Breast epithelium (tissue), 4 donors: Measurements from ENCODE around the gene MT1E. TPM values are rescaled to one million over a fixed set of nuclear protein-coding genes. Genes with fewer than 3 reads are reported as not detected.

ENCODE experiments used
- DNase-seq, 2 donors: peaks; one replicate each; pipeline ENCODE4 v3.0.0-alpha.2; 2019; ENCODE audit warnings: low spot score in 2 of 2
- H3K27ac ChIP-seq, 2 donors: fragments of 200-600 bp; sonication (generic) in 1 of 2; one replicate each; pipeline ENCODE4 v1.5.1; 2016 to 2019; ENCODE audit warnings: mild to moderate bottlenecking in 1 of 2
- H3K27me3 ChIP-seq, 2 donors: fragments of 200-600 bp; sonication (generic) in 1 of 2; one replicate each; pipeline versions ENCODE4 v1.5.1 to v1.6.0; 2017 to 2019; ENCODE audit warnings: control low read depth in 1 of 2, mild to moderate bottlenecking in 1 of 2
- H3K36me3 ChIP-seq: fragments of 200-600 bp; one replicate; pipeline ENCODE4 v1.5.1; 2019
- H3K4me1 ChIP-seq, 2 donors: fragments of 200-600 bp; sonication (generic); one replicate each; pipeline ENCODE4 v1.5.1; 2016 to 2019; ENCODE audit warnings: control low read depth in 1 of 2
- H3K4me3 ChIP-seq, 3 donors: fragments of 200-600 bp; sonication (generic); 1 replicate in 2 of 3; 2 replicates in 1 of 3; pipeline ENCODE4 v1.5.1; 2016 to 2019; ENCODE audit warnings: mild to moderate bottlenecking in 3 of 3, moderate library complexity in 2 of 3
- H3K9me3 ChIP-seq, 2 donors: fragments of 200-600 bp; sonication (generic) in 1 of 2; one replicate each; pipeline ENCODE4 v1.5.1; 2016 to 2019; ENCODE audit warnings: control low read depth in 1 of 2
- POLR2A ChIP-seq: fragments of 450-650 bp; IDR thresholded peaks from one replicate; pipeline ENCODE4 v1.6.1; 2016; ENCODE audit warnings: antibody characterized with exemption, mild to moderate bottlenecking, moderate library complexity
- POLR2AphosphoS5 ChIP-seq, 3 donors: sonication (generic); formaldehyde crosslinking; IDR thresholded peaks; one replicate each; pipeline ENCODE4 v1.6.1; 2017; ENCODE audit warnings: antibody characterized with exemption in 3 of 3
- intact Hi-C: fragments of 100-400 bp; cut with DNase I; formaldehyde crosslinking; loops from one replicate; pipeline ENCODE4 v1.15.1; 2023; ENCODE audit warnings: low total_unique reads
- total RNA-seq, 3 donors: library from RNA; depleted of rRNA; stranded (reverse); fragments of >200 nt; gene quantifications; one replicate each; pipeline ENCODE4 v1.1.0, GENCODE V29; 2016
- TF ChIP-seq, protein P1 (sequence below), 3 donors: fragments of 450-650 bp; IDR thresholded peaks; one replicate each; pipeline ENCODE4 v1.5.1; 2016 to 2017; ENCODE audit warnings: antibody characterized with exemption in 3 of 3, mild to moderate bottlenecking in 3 of 3, moderate library complexity in 3 of 3

The MT1E gene
- total RNA-seq, 3 donors from 2014 or later, result 284 to 698 (median 513) TPM

DNA sequence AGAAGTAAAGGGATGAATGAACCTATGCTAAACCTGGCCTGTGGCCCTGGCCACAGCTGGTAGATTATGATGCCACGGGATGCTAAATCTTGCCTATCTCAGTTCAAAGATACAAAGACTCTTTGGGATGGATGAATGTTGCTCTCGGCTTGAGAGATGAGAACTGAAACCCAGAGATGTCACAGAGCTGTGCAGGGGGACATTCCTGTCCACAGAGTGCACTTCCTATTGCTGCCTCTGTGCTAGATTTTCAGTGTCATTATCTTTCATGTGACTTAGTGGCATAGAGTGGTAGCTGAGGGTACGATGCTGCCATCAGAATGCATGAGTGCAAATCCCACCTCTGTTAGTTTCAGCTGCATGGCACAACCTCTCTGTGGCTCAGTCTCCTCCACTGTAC, 4.6 kb downstream of the MT1E start:
- Histone ChIP-seq H3K4me3 (no peak overlapping the region), H3K27me3 (no peaks in the 10 kb centered on the region), H3K9me3 (no peaks in the 10 kb centered on the region), H3K4me1 (no peaks in the 10 kb centered on the region), H3K36me3 (no peaks in the 10 kb centered on the region), H3K27ac (no peak overlapping the region)
- intact Hi-C loops, result no loop called here
- no peak for DNase-seq
- no peak for TF ChIP-seq POLR2AphosphoS5 (IDR thresholded peaks at IDR 0.05)
- TF ChIP-seq, protein P1, sequence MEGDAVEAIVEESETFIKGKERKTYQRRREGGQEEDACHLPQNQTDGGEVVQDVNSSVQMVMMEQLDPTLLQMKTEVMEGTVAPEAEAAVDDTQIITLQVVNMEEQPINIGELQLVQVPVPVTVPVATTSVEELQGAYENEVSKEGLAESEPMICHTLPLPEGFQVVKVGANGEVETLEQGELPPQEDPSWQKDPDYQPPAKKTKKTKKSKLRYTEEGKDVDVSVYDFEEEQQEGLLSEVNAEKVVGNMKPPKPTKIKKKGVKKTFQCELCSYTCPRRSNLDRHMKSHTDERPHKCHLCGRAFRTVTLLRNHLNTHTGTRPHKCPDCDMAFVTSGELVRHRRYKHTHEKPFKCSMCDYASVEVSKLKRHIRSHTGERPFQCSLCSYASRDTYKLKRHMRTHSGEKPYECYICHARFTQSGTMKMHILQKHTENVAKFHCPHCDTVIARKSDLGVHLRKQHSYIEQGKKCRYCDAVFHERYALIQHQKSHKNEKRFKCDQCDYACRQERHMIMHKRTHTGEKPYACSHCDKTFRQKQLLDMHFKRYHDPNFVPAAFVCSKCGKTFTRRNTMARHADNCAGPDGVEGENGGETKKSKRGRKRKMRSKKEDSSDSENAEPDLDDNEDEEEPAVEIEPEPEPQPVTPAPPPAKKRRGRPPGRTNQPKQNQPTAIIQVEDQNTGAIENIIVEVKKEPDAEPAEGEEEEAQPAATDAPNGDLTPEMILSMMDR (IDR thresholded peaks at IDR 0.05), result no peak

DNA sequence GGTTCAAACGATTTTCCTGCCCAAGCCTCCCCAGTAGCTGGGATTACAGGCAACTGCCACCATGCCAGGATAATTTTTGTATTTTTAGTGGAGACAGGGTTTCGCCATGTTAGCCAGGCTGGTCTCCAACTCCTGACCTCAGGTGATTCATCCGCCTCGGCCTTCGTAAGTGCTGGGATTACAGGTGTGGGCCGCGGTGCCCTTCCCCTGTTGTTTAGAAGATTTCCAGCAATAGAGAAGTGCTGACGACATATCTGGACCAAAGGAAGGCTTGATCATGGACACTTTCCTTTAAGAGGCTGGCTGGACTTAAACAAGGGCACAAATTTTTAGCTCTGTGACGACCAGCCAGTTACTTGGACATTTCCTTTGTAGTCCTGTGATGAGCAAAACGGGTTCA, 5.6 kb downstream of the MT1E start:
- TF ChIP-seq POLR2AphosphoS5 (IDR thresholded peaks at IDR 0.05) (no peak), POLR2A (no peak)
- intact Hi-C loops, result no loop called here
- H3K36me3 ChIP-seq, result no peaks in the 10 kb centered on the region
- H3K9me3 ChIP-seq, result no peaks in the 10 kb centered on the region
- H3K27me3 ChIP-seq, result no peaks in the 10 kb centered on the region
- H3K4me3 ChIP-seq, result peak overlapping the region in 2 of 3 donors; percentile 66 to 80
- H3K4me1 ChIP-seq, result no peaks in the 10 kb centered on the region
- DNase-seq, result no peak
- H3K27ac ChIP-seq, result peak overlapping the region; percentile 77 to 86

DNA sequence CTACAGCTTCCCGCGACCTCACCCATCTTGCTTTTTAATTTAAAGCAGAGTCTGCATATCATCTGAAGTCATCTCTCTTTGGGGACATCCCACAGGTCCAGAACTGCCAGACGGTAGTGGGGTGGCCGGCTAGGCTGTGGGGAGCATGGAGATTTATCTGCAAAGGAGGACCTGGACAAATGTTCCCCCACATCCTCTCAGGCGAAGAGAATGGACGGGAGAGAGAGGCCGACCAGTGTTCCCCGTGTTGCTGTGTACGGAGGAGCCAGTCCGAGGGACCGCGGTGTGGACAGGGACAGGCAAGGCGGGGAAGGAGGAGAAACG, 6.2 kb downstream of the MT1E start:
- intact Hi-C loops, result no loop called here
- Histone ChIP-seq H3K4me1 (no peaks in the 10 kb centered on the region), H3K27me3 (no peaks in the 10 kb centered on the region), H3K4me3 (peak overlapping the region; percentile 56 to 80 (median 66)), H3K36me3 (no peaks in the 10 kb centered on the region), H3K27ac (peak overlapping the region; percentile 77 to 86), H3K9me3 (no peaks in the 10 kb centered on the region)
- no peak for DNase-seq
- TF ChIP-seq, protein P1 (IDR thresholded peaks at IDR 0.05), result no peak
- no peak for TF ChIP-seq POLR2AphosphoS5 (IDR thresholded peaks at IDR 0.05)

DNA sequence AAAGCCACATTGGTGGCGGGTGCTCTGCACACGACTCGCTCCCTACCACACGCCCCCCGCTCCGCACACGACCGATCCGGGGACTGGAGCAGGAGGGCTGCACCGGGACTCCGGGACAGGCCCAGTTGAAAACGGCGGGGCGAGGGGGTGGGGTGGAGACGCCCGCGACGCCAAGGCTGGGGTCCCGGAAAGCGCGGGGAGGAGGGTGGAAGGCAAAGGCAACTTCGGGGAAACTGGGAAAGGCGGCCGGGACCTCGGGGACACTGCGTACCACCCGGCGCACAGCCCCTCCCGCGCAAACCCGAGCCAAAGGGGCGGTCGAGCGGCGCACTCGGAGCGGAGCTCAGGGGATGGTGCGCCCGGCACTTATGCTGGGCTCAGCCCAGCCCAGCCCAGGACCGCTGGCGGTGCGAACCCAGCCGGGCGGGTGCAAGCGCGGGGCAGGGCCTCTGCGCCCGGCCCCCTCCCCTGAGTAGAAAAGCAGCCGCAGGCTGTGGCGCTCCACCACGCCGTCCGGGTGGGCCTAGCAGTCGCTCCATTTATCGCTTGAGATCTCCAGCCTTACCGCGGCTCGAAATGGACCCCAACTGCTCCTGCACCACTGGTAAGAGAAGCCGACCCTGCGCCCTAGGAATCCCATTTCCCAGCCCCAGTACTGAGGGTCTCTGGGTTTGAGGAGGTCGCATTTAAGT, 6.7 kb downstream of the MT1E start, which contains the start of gene MT1M:
Gene MT1M (plus strand): TSS at position 504 of the 692 bp plus-strand sequence. CDS start 73 bp downstream, at position 577.
- H3K4me1 ChIP-seq, result no peaks in the 10 kb centered on the region
- TF ChIP-seq POLR2A (no peak), POLR2AphosphoS5 (IDR thresholded peaks at IDR 0.05) (peak; percentile 14 to 76 (median 35))
- TF ChIP-seq, protein P1 (IDR thresholded peaks at IDR 0.05), result no peak
- DNase-seq, result no peak

DNA sequence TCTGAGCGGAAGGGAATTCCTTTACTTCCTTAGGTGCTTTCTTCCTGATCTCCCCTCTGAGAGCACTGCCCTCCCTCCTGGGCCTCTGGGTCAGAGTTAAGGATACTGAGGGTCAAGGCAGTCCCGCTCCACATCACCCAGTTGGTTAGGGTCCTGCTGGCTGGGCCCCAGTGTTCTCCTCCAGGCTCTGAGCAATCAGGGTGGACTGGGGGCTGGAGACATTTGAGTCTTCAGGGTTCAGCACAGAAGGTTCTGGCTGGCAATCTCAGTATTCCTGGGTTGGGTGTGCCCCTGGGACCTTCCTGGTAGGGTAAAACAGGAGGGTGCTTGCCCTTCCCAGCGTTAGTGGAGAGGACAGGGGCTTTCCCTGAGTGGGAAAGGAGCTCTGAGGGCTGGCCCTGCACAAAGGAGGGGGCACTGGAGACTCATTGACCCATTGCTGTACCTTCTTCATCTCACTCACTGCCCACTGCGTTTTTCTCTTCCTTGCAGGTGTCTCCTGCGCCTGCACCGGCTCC, 7.3 kb downstream of the MT1E start:
- DNase-seq, result no peak
- Histone ChIP-seq H3K9me3 (no peaks in the 10 kb centered on the region), H3K36me3 (no peaks in the 10 kb centered on the region), H3K4me3 (peak overlapping the region; percentile 56 to 80 (median 66)), H3K27ac (peak overlapping the region; percentile 77 to 86), H3K27me3 (no peaks in the 10 kb centered on the region), H3K4me1 (no peaks in the 10 kb centered on the region)
- intact Hi-C loops, result no loop called here
- TF ChIP-seq, protein P1 (IDR thresholded peaks at IDR 0.05), result no peak
- TF ChIP-seq POLR2AphosphoS5 (IDR thresholded peaks at IDR 0.05) (no peak), POLR2A (no peak)

More for the DNA sequence above, 6.7 kb downstream of the MT1E start, which contains the start of gene MT1M:
- H3K27ac ChIP-seq, result peak within 1 kb of the TSS; percentile 77 to 86
- no peaks in the 10 kb centered on the region for H3K36me3 ChIP-seq
- no peaks in the 10 kb centered on the region for H3K9me3 ChIP-seq
- no peaks in the 10 kb centered on the region for H3K27me3 ChIP-seq
- H3K4me3 ChIP-seq, result peak within 1 kb of the TSS; percentile 56 to 80 (median 66)
- intact Hi-C loops, result no loop called here
